H9 (cell line): Measurements from ENCODE around the gene NPDC1. TPM values are rescaled to one million over a fixed set of nuclear protein-coding genes. Genes with fewer than 3 reads are reported as not detected.

Source experiments
- DNase-seq: peaks from one replicate; pipeline ENCODE4 v3.0.0-alpha.2; 2017
- H2AFZ ChIP-seq: one replicate; pipeline ENCODE4 v1.6.1; 2013; ENCODE audit warnings: mild to moderate bottlenecking, low read length, control low read depth, moderate library complexity
- H2AK5ac ChIP-seq: 2 replicates; pipeline ENCODE4 v1.6.1; 2013; ENCODE audit warnings: low read length, control low read depth, mixed read lengths; ENCODE audit not compliant: insufficient read length
- H2BK120ac ChIP-seq: one replicate; pipeline ENCODE4 v1.6.1; 2013; ENCODE audit warnings: low read depth, mild to moderate bottlenecking, low read length, control low read depth, inconsistent platforms; ENCODE audit not compliant: poor library complexity, severe bottlenecking
- H2BK12ac ChIP-seq: 2 replicates; pipeline ENCODE4 v1.6.1; 2013; ENCODE audit warnings: low read length, control low read depth, mixed read lengths, low read depth; ENCODE audit not compliant: insufficient read length
- H2BK15ac ChIP-seq: 2 replicates; pipeline ENCODE4 v1.6.1; 2013; ENCODE audit warnings: low read depth, low read length, control low read depth
- H2BK20ac ChIP-seq: one replicate; pipeline ENCODE4 v1.6.1; 2013; ENCODE audit warnings: low read depth, mild to moderate bottlenecking, low read length, control low read depth, inconsistent platforms; ENCODE audit not compliant: poor library complexity, severe bottlenecking
- H2BK5ac ChIP-seq: 2 replicates; pipeline ENCODE4 v1.6.1; 2013; ENCODE audit warnings: low read length, control low read depth, mixed read lengths; ENCODE audit not compliant: insufficient read length
- H3K14ac ChIP-seq: 2 replicates; pipeline ENCODE4 v1.6.1; 2013; ENCODE audit warnings: low read length, control low read depth; ENCODE audit not compliant: insufficient read depth
- H3K18ac ChIP-seq: 2 replicates; pipeline ENCODE4 v1.6.1; 2013; ENCODE audit warnings: low read depth, mild to moderate bottlenecking, mixed read lengths, low read length, control low read depth; ENCODE audit not compliant: insufficient read length
- H3K23ac ChIP-seq: 2 replicates; pipeline ENCODE4 v1.6.1; 2013; ENCODE audit warnings: low read length, control low read depth, mixed read lengths, low read depth; ENCODE audit not compliant: insufficient read length
- H3K23me2 ChIP-seq: 2 replicates; pipeline ENCODE4 v1.6.1; 2013; ENCODE audit warnings: low read depth, mild to moderate bottlenecking, mixed read lengths, low read length, control low read depth; ENCODE audit not compliant: insufficient read length, poor library complexity, severe bottlenecking
- H3K27ac ChIP-seq: 2 replicates; pipeline ENCODE4 v1.5.1; 2013; ENCODE audit warnings: low read length, control low read depth, mixed read lengths, low read depth; ENCODE audit not compliant: insufficient read length
- H3K27me3 ChIP-seq: 2 replicates; pipeline ENCODE4 v1.6.1; 2013; ENCODE audit warnings: low read length, control low read depth, inconsistent platforms; ENCODE audit not compliant: insufficient read depth
- H3K4ac ChIP-seq: 2 replicates; pipeline ENCODE4 v1.6.1; 2013; ENCODE audit warnings: low read depth, mild to moderate bottlenecking, control low read depth, inconsistent platforms, low read length, moderate library complexity
- H3K4me1 ChIP-seq: 2 replicates; pipeline ENCODE4 v1.6.1; 2013; ENCODE audit warnings: low read length, control low read depth, inconsistent platforms; ENCODE audit not compliant: insufficient read depth
- H3K4me2 ChIP-seq: 2 replicates; pipeline ENCODE4 v1.6.1; 2013; ENCODE audit warnings: low read length, control low read depth, mixed read lengths; ENCODE audit not compliant: insufficient read length, insufficient read depth
- H3K56ac ChIP-seq: 2 replicates; pipeline ENCODE4 v1.6.1; 2013; ENCODE audit warnings: low read depth, mild to moderate bottlenecking, mixed read lengths, low read length, control low read depth; ENCODE audit not compliant: insufficient read length
- H3K79me1 ChIP-seq: 2 replicates; pipeline ENCODE4 v1.6.1; 2013; ENCODE audit warnings: low read depth, mild to moderate bottlenecking, moderate library complexity, low read length, control low read depth, inconsistent platforms; ENCODE audit not compliant: insufficient read depth, poor library complexity, severe bottlenecking
- H3K79me2 ChIP-seq: 2 replicates; pipeline ENCODE4 v1.6.1; 2013; ENCODE audit warnings: low read length, control low read depth, inconsistent platforms; ENCODE audit not compliant: insufficient read depth
- H3K9ac ChIP-seq: 2 replicates; pipeline ENCODE4 v1.6.1; 2013; ENCODE audit warnings: low read length, control low read depth, mixed read lengths; ENCODE audit not compliant: insufficient read length; ENCODE audit errors: extremely low read depth
- H3K9me3 ChIP-seq: one replicate; pipeline ENCODE4 v1.6.1; 2013; ENCODE audit warnings: low read depth, low read length, inconsistent platforms; ENCODE audit not compliant: control insufficient read depth
- H3T11ph ChIP-seq: one replicate; pipeline ENCODE4 v1.6.1; 2013; ENCODE audit warnings: mild to moderate bottlenecking, low read length, control low read depth, inconsistent platforms
- H4K20me1 ChIP-seq: one replicate; pipeline ENCODE4 v1.6.1; 2013; ENCODE audit not compliant: control insufficient read depth, insufficient read length, insufficient read depth
- H4K5ac ChIP-seq: 2 replicates; pipeline ENCODE4 v1.6.1; 2013; ENCODE audit warnings: low read depth, mild to moderate bottlenecking, mixed read lengths, low read length, control low read depth; ENCODE audit not compliant: insufficient read length
- H4K8ac ChIP-seq: replicated peaks from 2 replicates; pipeline ENCODE4 v1.6.1; 2013; ENCODE audit warnings: low read length, control low read depth, mixed read lengths, low read depth; ENCODE audit not compliant: insufficient read length
- H4K91ac ChIP-seq: 2 replicates; pipeline ENCODE4 v1.6.1; 2013; ENCODE audit warnings: low read depth, mild to moderate bottlenecking, moderate library complexity, mixed read lengths, low read length, control low read depth; ENCODE audit not compliant: insufficient read length
- H3K27ac Mint-ChIP-seq, 3 experiments: 2 replicates in 2 of 3; 3 replicates in 1 of 3; pipeline ENCODE4 v1.8.0; 2020 to 2021; ENCODE audit warnings: mixed read lengths in 3 of 3, mild to moderate bottlenecking in 1 of 3, moderate library complexity in 1 of 3
- H3K27me3 Mint-ChIP-seq: 2 replicates; pipeline ENCODE4 v1.8.0; 2021; ENCODE audit warnings: low read depth, mild to moderate bottlenecking, moderate library complexity, mixed read lengths
- H3K36me3 Mint-ChIP-seq, 3 experiments: 2 replicates in 2 of 3; 3 replicates in 1 of 3; pipeline ENCODE4 v1.8.0; 2020 to 2021; ENCODE audit warnings: low read depth in 3 of 3, mixed read lengths in 3 of 3; ENCODE audit not compliant: insufficient read depth in 1 of 3
- H3K4me1 Mint-ChIP-seq, 2 experiments: 2 replicates each; pipeline ENCODE4 v1.8.0; 2020; ENCODE audit warnings: mixed read lengths in 2 of 2
- H3K4me3 Mint-ChIP-seq, 2 experiments: 2 replicates in 1 of 2; 3 replicates in 1 of 2; pipeline ENCODE4 v1.8.0; 2020 to 2021; ENCODE audit warnings: mild to moderate bottlenecking in 2 of 2, mixed read lengths in 2 of 2, moderate library complexity in 1 of 2
- H3K9me3 Mint-ChIP-seq, 2 experiments: 2 replicates in 1 of 2; 3 replicates in 1 of 2; pipeline ENCODE4 v1.8.0; 2020; ENCODE audit warnings: mild to moderate bottlenecking in 2 of 2, mixed read lengths in 2 of 2, moderate library complexity in 1 of 2
- CTCF ChIP-seq: fragments of 200-600 bp; sonication (generic); conservative IDR thresholded peaks from 3 replicates; pipeline ENCODE4 v1.8.0; 2021; ENCODE audit warnings: antibody characterized with exemption, mild to moderate bottlenecking
- WGBS: extraction: QIAGEN DNeasy Blood & Tissue Kit; methylation state at CpG from one replicate; pipeline ENCODE4 v1.1.7; 2013; ENCODE audit warnings: missing lambda C conversion rate, low lambda C conversion rate, mixed read lengths; ENCODE audit not compliant: insufficient read length; ENCODE audit errors: extremely low coverage; 5-methylcytosine and 5-hydroxymethylcytosine counted together
- total RNA-seq: library from RNA; stranded (reverse); gene quantifications from 2 replicates; pipeline ENCODE4 v1.2.1, GENCODE V29; 2021

NPDC1 gene
- total RNA-seq, 1 experiment from 2014 or later, result 57.6 TPM

DNA sequence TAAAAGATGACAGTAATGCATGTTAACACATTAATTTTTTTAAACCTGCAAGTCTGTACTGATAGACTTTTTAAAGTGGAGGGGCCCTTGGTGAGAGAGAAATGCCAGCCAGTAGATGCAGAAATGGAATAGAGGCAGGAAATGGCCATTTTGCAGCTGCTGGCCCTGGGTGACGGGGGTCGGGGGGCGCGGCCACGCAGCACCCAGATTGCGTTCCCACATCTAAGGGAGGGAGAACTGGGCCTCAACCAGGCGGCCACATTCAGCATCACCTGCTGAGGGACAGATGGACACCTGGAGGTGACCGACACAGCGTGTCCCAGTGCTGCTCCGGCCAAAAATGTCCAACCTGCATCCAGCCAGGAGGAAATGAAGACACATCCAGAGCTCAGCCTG is 43.3 kb downstream of the NPDC1 start:
- H3K4ac ChIP-seq, result no peak overlapping the region
- H3K9me3 Mint-ChIP-seq, result peaks cover 16 to 19% of the 10 kb centered on the region in 2 experiments
- no peak overlapping the region for H2AFZ ChIP-seq
- no peak overlapping the region for H3T11ph ChIP-seq
- H4K91ac ChIP-seq, result no peak overlapping the region
- no peaks in the 10 kb centered on the region for H3K9me3 ChIP-seq
- no peaks in the 10 kb centered on the region for H3K79me2 ChIP-seq
- H3K4me2 ChIP-seq, result no peak overlapping the region
- no peaks in the 10 kb centered on the region for H3K23me2 ChIP-seq
- no peak overlapping the region for H2BK12ac ChIP-seq
- no peaks in the 10 kb centered on the region for H4K20me1 ChIP-seq
- H2BK5ac ChIP-seq, result no peak overlapping the region
- H3K4me1 Mint-ChIP-seq, result peaks cover 3 to 6% of the 10 kb centered on the region in 2 experiments; a peak in 3 of 4 replicates
- H2AK5ac ChIP-seq, result no peak overlapping the region
- DNase-seq, result no peak
- H3K27me3 Mint-ChIP-seq, result peaks cover 15% of the 10 kb centered on the region
- H3K27me3 ChIP-seq, result no peaks in the 10 kb centered on the region
- peaks cover 3 to 6% (median 5%) of the 10 kb centered on the region in 3 experiments; a peak in 5 of 7 replicates for H3K36me3 Mint-ChIP-seq
- no peak overlapping the region for H3K27ac ChIP-seq
- no peak overlapping the region for H3K4me3 Mint-ChIP-seq
- no CpG with 5 or more reads among the region's 10 CpGs for WGBS
- H3K18ac ChIP-seq, result no peak overlapping the region
- H3K14ac ChIP-seq, result no peak overlapping the region
- H4K5ac ChIP-seq, result no peak overlapping the region
- no peaks in the 10 kb centered on the region for H3K79me1 ChIP-seq
- no peak overlapping the region for H2BK120ac ChIP-seq
- no peak overlapping the region for H2BK15ac ChIP-seq
- H3K56ac ChIP-seq, result no peak overlapping the region
- H3K9ac ChIP-seq, result no peak overlapping the region
- no peaks in the 10 kb centered on the region for H3K4me1 ChIP-seq
- H3K23ac ChIP-seq, result no peak overlapping the region
- H3K27ac Mint-ChIP-seq, result no peak overlapping the region
- TF ChIP-seq CTCF, result no peak
- no peak overlapping the region for H4K8ac ChIP-seq
- H2BK20ac ChIP-seq, result no peak overlapping the region
